Esophagus (tissue), 2 donors: Measurements from ENCODE around the gene SLCO6A1. TPM values are rescaled to one million over a fixed set of nuclear protein-coding genes. Genes with fewer than 3 reads are reported as not detected.

Experiments
- H3K27ac ChIP-seq, 2 donors: one replicate each; pipeline ENCODE4 v1.5.1; 2013; ENCODE audit warnings: low read depth in 2 of 2, mild to moderate bottlenecking in 2 of 2, inconsistent platforms in 1 of 2, low read length in 1 of 2, moderate library complexity in 1 of 2
- H3K27me3 ChIP-seq, 2 donors: one replicate each; pipeline ENCODE4 v1.6.1; 2013; ENCODE audit warnings: low read length in 2 of 2, control low read depth in 1 of 2, mild to moderate bottlenecking in 1 of 2; ENCODE audit not compliant: insufficient read depth in 2 of 2, control insufficient read depth in 1 of 2
- H3K36me3 ChIP-seq, 2 donors: one replicate each; pipeline ENCODE4 v1.6.1; 2013; ENCODE audit warnings: low read length in 1 of 2; ENCODE audit not compliant: control insufficient read depth in 2 of 2, insufficient read depth in 2 of 2
- H3K4me1 ChIP-seq, 2 donors: one replicate each; pipeline ENCODE4 v1.6.1; 2013; ENCODE audit warnings: low read length in 1 of 2; ENCODE audit not compliant: control insufficient read depth in 2 of 2, insufficient read depth in 2 of 2
- H3K4me3 ChIP-seq, 2 donors: one replicate each; pipeline ENCODE4 v1.5.1; 2013; ENCODE audit warnings: low read length in 2 of 2, mild to moderate bottlenecking in 2 of 2, low read depth in 1 of 2, moderate library complexity in 1 of 2
- H3K9me3 ChIP-seq, 2 donors: one replicate each; pipeline ENCODE4 v1.6.1; 2013; ENCODE audit warnings: mild to moderate bottlenecking in 2 of 2, low read depth in 1 of 2, low read length in 1 of 2, moderate library complexity in 1 of 2; ENCODE audit not compliant: control insufficient read depth in 2 of 2, insufficient read depth in 1 of 2
- WGBS, 2 donors: extraction: QIAGEN DNeasy Blood & Tissue Kit; methylation state at CpG; one replicate each; pipeline ENCODE4 v1.1.7; 2013; 5-methylcytosine and 5-hydroxymethylcytosine counted together
- polyA plus RNA-seq, 2 donors: library from polyadenylated mRNA; stranded (reverse); fragments of 200-250 nt; gene quantifications; one replicate each; pipeline ENCODE4 v1.2.3, GENCODE V29; 2013
- donor health status: healthy with polysubstance abuse.
- donor health status: Bipolar disorder and iron deficiency.

SLCO6A1 gene
- polyA plus RNA-seq, 2 donors: 0.39 TPM; not detected in 1

GRCh38 chr5:102481054-102481715, 17.6 kb downstream of the SLCO6A1 start:
- H3K27ac ChIP-seq: no peak overlapping the region
- no peak overlapping the region for H3K4me3 ChIP-seq
- H3K9me3 ChIP-seq: no peaks in the 10 kb centered on the region
- H3K27me3 ChIP-seq: no peaks in the 10 kb centered on the region
- no peaks in the 10 kb centered on the region for H3K36me3 ChIP-seq
- 41% methylated on average over 1 of the region's 1 CpG for WGBS, 2 donors
- H3K4me1 ChIP-seq: no peaks in the 10 kb centered on the region

- Histone ChIP-seq H3K27ac (no peak overlapping the region), H3K27me3 (no peaks in the 10 kb centered on the region), H3K4me3 (no peak overlapping the region), H3K36me3 (no peaks in the 10 kb centered on the region), H3K4me1 (no peaks in the 10 kb centered on the region), H3K9me3 (peaks cover 0 to 9% of the 10 kb centered on the region in 2 donors)
Observed at GRCh38 chr5:102453716-102454115, 45.1 kb downstream of the SLCO6A1 start.

GRCh38 chr5:102451082-102451481, 47.7 kb downstream of the SLCO6A1 start:
- Histone ChIP-seq H3K27ac (no peak overlapping the region), H3K4me3 (no peak overlapping the region), H3K36me3 (no peaks in the 10 kb centered on the region), H3K9me3 (peaks cover 0 to 9% of the 10 kb centered on the region in 2 donors), H3K27me3 (no peaks in the 10 kb centered on the region), H3K4me1 (no peaks in the 10 kb centered on the region)
- WGBS, 2 donors: 83 to 87% methylated on average over 3 of the region's 3 CpGs

- no peaks in the 10 kb centered on the region for H3K27me3 ChIP-seq
- no peaks in the 10 kb centered on the region for H3K4me1 ChIP-seq
- no peak overlapping the region for H3K27ac ChIP-seq
- H3K9me3 ChIP-seq: peaks cover 0 to 9% of the 10 kb centered on the region in 2 donors
- H3K36me3 ChIP-seq: no peaks in the 10 kb centered on the region
- H3K4me3 ChIP-seq: no peak overlapping the region
- WGBS, 2 donors: 89% methylated on average over 5 of the region's 5 CpGs
Observed at GRCh38 chr5:102450313-102450990, 48.3 kb downstream of the SLCO6A1 start.

GRCh38 chr5:102433473-102433872, 65.3 kb downstream of the SLCO6A1 start:
- WGBS, 2 donors: 41 to 50% methylated on average over 2 of the region's 2 CpGs
- Histone ChIP-seq H3K4me1 (no peaks in the 10 kb centered on the region), H3K27me3 (no peaks in the 10 kb centered on the region), H3K36me3 (no peaks in the 10 kb centered on the region), H3K27ac (no peak overlapping the region), H3K4me3 (no peak overlapping the region), H3K9me3 (peaks cover 0 to 3% of the 10 kb centered on the region in 2 donors)

- Histone ChIP-seq H3K27ac (no peak overlapping the region), H3K27me3 (no peaks in the 10 kb centered on the region), H3K36me3 (no peaks in the 10 kb centered on the region), H3K4me3 (no peak overlapping the region), H3K9me3 (peaks cover 0 to 2% of the 10 kb centered on the region in 2 donors), H3K4me1 (no peaks in the 10 kb centered on the region)
- 67 to 74% methylated on average over 3 of the region's 3 CpGs for WGBS, 2 donors
Observed at GRCh38 chr5:102421647-102422046, 77.2 kb downstream of the SLCO6A1 start.

GRCh38 chr5:102418531-102418930, 80.3 kb downstream of the SLCO6A1 start:
- WGBS, 2 donors: 67 to 75% methylated on average over 1 of the region's 1 CpG
- no peaks in the 10 kb centered on the region for H3K27me3 ChIP-seq
- no peaks in the 10 kb centered on the region for H3K36me3 ChIP-seq
- no peak overlapping the region for H3K27ac ChIP-seq
- no peaks in the 10 kb centered on the region for H3K4me1 ChIP-seq
- peaks cover 0 to 2% of the 10 kb centered on the region in 2 donors for H3K9me3 ChIP-seq
- H3K4me3 ChIP-seq: no peak overlapping the region

GRCh38 chr5:102414448-102414847, 84.4 kb downstream of the SLCO6A1 start:
- no peaks in the 10 kb centered on the region for H3K4me1 ChIP-seq
- 86 to 90% methylated on average over 6 of the region's 6 CpGs for WGBS, 2 donors
- no peaks in the 10 kb centered on the region for H3K27me3 ChIP-seq
- no peak overlapping the region for H3K4me3 ChIP-seq
- no peaks in the 10 kb centered on the region for H3K36me3 ChIP-seq
- H3K9me3 ChIP-seq: no peaks in the 10 kb centered on the region
- no peak overlapping the region for H3K27ac ChIP-seq

- no peaks in the 10 kb centered on the region for H3K4me1 ChIP-seq
- no peak overlapping the region for H3K27ac ChIP-seq
- WGBS, 2 donors: 36 to 40% methylated on average over 2 of the region's 2 CpGs
- H3K36me3 ChIP-seq: no peaks in the 10 kb centered on the region
- no peaks in the 10 kb centered on the region for H3K27me3 ChIP-seq
- H3K4me3 ChIP-seq: no peak overlapping the region
- peaks cover 3 to 5% of the 10 kb centered on the region in 2 donors for H3K9me3 ChIP-seq
Observed at GRCh38 chr5:102388235-102388634, 110.6 kb downstream of the SLCO6A1 start.

- no peaks in the 10 kb centered on the region for H3K4me1 ChIP-seq
- H3K9me3 ChIP-seq: peaks cover 3 to 5% of the 10 kb centered on the region in 2 donors
- no peaks in the 10 kb centered on the region for H3K36me3 ChIP-seq
- no peak overlapping the region for H3K27ac ChIP-seq
- no peaks in the 10 kb centered on the region for H3K27me3 ChIP-seq
- WGBS, 2 donors: 83 to 90% methylated on average over 1 of the region's 1 CpG
- no peak overlapping the region for H3K4me3 ChIP-seq
Observed at GRCh38 chr5:102385365-102385764, 113.4 kb downstream of the SLCO6A1 start.
